Activated CD8-positive, alpha-beta T cell treated with anti-CD3 and anti-CD28 coated beads, Interleukin-2, amount 10 ng/mL, durations not matched to agents 7 days and 5 days (primary cell): ENCODE data around the gene PI4KA. TPM values are rescaled to one million over a fixed set of nuclear protein-coding genes. Genes with fewer than 3 reads are reported as not detected.
"Not testable (repeated sequence)": the region's sequence is repeated elsewhere in the genome, so short reads cannot be mapped to it uniquely, and the experiment has no call there.

Experiments used
- ATAC-seq: fragments of 150-1000 bp; cut with Tn5 transposase; one replicate; pipeline ENCODE4 v1.10.0; 2021; ENCODE audit warnings: moderate library complexity
- CTCF ChIA-PET: fragments of 350-600 bp; sonication (Branson Sonifier 250); formaldehyde crosslinking; loops from one replicate; lab custom pipeline; 2021; ENCODE audit warnings: antibody characterized with exemption; lab: Charles Lee
- POLR2A ChIA-PET: fragments of 350-600 bp; sonication (Branson Sonifier 250); formaldehyde crosslinking; loops from one replicate; lab custom pipeline; 2021; ENCODE audit warnings: antibody characterized with exemption; lab: Charles Lee
- DNase-seq: peaks from one replicate; pipeline ENCODE4 v3.0.0-alpha.2; 2020
- H3K27ac Mint-ChIP-seq: one replicate; pipeline ENCODE4 v1.8.0; 2021; ENCODE audit warnings: mild to moderate bottlenecking, mixed read lengths
- H3K27me3 Mint-ChIP-seq: one replicate; pipeline ENCODE4 v1.8.0; 2021; ENCODE audit warnings: low read depth, mixed read lengths
- H3K36me3 Mint-ChIP-seq: one replicate; pipeline ENCODE4 v1.8.0; 2021; ENCODE audit warnings: low read depth, mixed read lengths
- H3K4me1 Mint-ChIP-seq: one replicate; pipeline ENCODE4 v1.8.0; 2021; ENCODE audit warnings: low read depth, mixed read lengths
- H3K4me3 Mint-ChIP-seq: one replicate; pipeline ENCODE4 v1.8.0; 2021; ENCODE audit warnings: mild to moderate bottlenecking, mixed read lengths
- H3K9me3 Mint-ChIP-seq: one replicate; pipeline ENCODE4 v1.8.0; 2022; ENCODE audit warnings: mixed read lengths; ENCODE audit not compliant: insufficient read depth
- total RNA-seq, 2 experiments: library from RNA; stranded (reverse); gene quantifications; one replicate each; pipeline ENCODE4 v1.2.3, GENCODE V29; 2021

Gene PI4KA
- total RNA-seq, 2 experiments from 2014 or later, result 112 to 120 TPM

GRCh38 chr22:20701680-20702136, 156.9 kb downstream of the PI4KA start:
- not testable (repeated sequence) for DNase-seq, ATAC-seq, H3K36me3 Mint-ChIP-seq, H3K9me3 Mint-ChIP-seq
- Mint-ChIP-seq H3K4me3 (peak overlapping the region; percentile 94), H3K4me1 (peaks cover 23% of the 10 kb centered on the region), H3K27me3 (peaks cover 10% of the 10 kb centered on the region), H3K27ac (peak overlapping the region; percentile 63)
- POLR2A ChIA-PET, result interaction anchor here (0.6 kb wide), 1 partner anchor 92 kb away, joined by 3 read pairs; no protein-coding TSS in a partner anchor
- CTCF ChIA-PET, result interaction anchor here (1.1 kb wide), 1 partner anchor 133 kb away, joined by 3 read pairs; no protein-coding TSS in a partner anchor

GRCh38 chr22:20700347-20700746, 158.3 kb downstream of the PI4KA start:
- POLR2A ChIA-PET, result interaction anchor here (0.6 kb wide), 1 partner anchor 151 kb away, joined by 3 read pairs; no protein-coding TSS in a partner anchor
- CTCF ChIA-PET, result interaction anchor here (0.7 to 1.2 kb wide), 3 partner anchors 41 to 132 kb away, joined by 3 read pairs; no protein-coding TSS in a partner anchor
- peaks cover 23% of the 10 kb centered on the region for H3K4me1 Mint-ChIP-seq

GRCh38 chr22:20699856-20700255, 158.8 kb downstream of the PI4KA start:
- not testable (repeated sequence) for H3K27me3 Mint-ChIP-seq, H3K27ac Mint-ChIP-seq
- CTCF ChIA-PET, result interaction anchor here (1.2 kb wide), 1 partner anchor 42 kb away, joined by 3 read pairs; no protein-coding TSS in a partner anchor

More at GRCh38 chr22:20700347-20700746, 158.3 kb downstream of the PI4KA start:
- ATAC-seq, H3K27me3 Mint-ChIP-seq, H3K36me3 Mint-ChIP-seq, H3K9me3 Mint-ChIP-seq, DNase-seq, H3K27ac Mint-ChIP-seq, H3K4me3 Mint-ChIP-seq: not testable (repeated sequence)

GRCh38 chr22:20697481-20698113, 161.0 kb downstream of the PI4KA start:
- H3K9me3 Mint-ChIP-seq, H3K4me3 Mint-ChIP-seq, H3K36me3 Mint-ChIP-seq, POLR2A ChIA-PET, H3K27me3 Mint-ChIP-seq, CTCF ChIA-PET: not testable (repeated sequence)
- ATAC-seq (peak; percentile 34), DNase-seq (peak; percentile 92)
- peaks cover 18% of the 10 kb centered on the region for H3K4me1 Mint-ChIP-seq
- H3K27ac Mint-ChIP-seq, result peak overlapping the region; percentile 9

More at GRCh38 chr22:20699856-20700255, 158.8 kb downstream of the PI4KA start:
- H3K36me3 Mint-ChIP-seq, H3K4me3 Mint-ChIP-seq, DNase-seq, POLR2A ChIA-PET, ATAC-seq, H3K9me3 Mint-ChIP-seq: not testable (repeated sequence)
- peaks cover 23% of the 10 kb centered on the region for H3K4me1 Mint-ChIP-seq

- DNase-seq, H3K27ac Mint-ChIP-seq, H3K9me3 Mint-ChIP-seq, POLR2A ChIA-PET, H3K36me3 Mint-ChIP-seq, H3K27me3 Mint-ChIP-seq, CTCF ChIA-PET, H3K4me3 Mint-ChIP-seq, ATAC-seq: not testable (repeated sequence)
- H3K4me1 Mint-ChIP-seq, result peaks cover 10% of the 10 kb centered on the region
These were observed 162.6 kb downstream of the PI4KA start for GRCh38 chr22:20696056-20696455.

DNA sequence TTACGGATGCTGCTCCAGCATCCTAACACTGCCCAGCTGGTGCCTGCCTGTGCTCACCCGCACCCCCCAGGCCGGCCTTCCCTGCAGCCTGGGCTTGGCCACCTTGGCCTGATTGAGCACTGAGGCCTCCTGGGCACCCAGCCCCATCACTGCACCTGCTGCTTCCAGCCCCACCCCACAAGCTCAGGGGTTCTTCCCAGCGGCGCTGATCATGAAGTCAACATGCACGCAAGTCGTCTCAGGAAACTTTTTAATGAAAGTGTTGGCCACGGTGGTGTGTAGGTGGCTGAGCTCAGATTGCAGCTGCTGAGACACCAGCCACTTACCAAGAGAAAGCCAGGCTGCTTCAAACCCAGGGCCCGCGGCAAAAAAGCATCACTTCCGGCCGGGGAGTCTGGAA, 163.4 kb downstream of the PI4KA start:
- H3K36me3 Mint-ChIP-seq, H3K27me3 Mint-ChIP-seq, H3K4me3 Mint-ChIP-seq, POLR2A ChIA-PET, ATAC-seq, DNase-seq, CTCF ChIA-PET, H3K4me1 Mint-ChIP-seq, H3K9me3 Mint-ChIP-seq: not testable (repeated sequence)
- H3K27ac Mint-ChIP-seq, result peak overlapping the region; percentile 62

DNA sequence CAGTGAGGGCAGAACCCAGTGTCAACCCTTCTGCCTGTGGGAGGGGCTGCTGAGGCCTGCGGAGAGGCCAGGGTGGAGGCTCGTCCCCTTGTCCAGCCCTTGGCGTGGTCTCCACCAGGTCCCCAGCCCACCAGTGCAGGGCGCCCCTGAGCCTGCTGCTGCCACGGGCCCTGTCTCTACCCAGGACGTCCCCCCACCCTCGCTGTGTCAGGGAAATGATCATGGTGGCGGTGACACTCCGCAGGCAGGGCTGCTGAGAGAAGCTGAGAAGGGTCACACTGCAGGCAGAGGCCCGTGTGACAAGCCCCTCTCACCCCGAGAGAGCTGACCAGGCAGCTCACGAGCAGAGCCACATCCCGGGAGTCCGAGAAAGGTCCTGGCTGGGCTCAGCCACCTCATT, 164.4 kb downstream of the PI4KA start:
- ATAC-seq, H3K27ac Mint-ChIP-seq, H3K4me3 Mint-ChIP-seq, H3K9me3 Mint-ChIP-seq, H3K4me1 Mint-ChIP-seq, DNase-seq, POLR2A ChIA-PET, CTCF ChIA-PET, H3K27me3 Mint-ChIP-seq, H3K36me3 Mint-ChIP-seq: not testable (repeated sequence)

GRCh38 chr22:20692926-20693325, 165.7 kb downstream of the PI4KA start:
- H3K27ac Mint-ChIP-seq, H3K4me1 Mint-ChIP-seq, DNase-seq, H3K9me3 Mint-ChIP-seq, H3K36me3 Mint-ChIP-seq, POLR2A ChIA-PET, ATAC-seq, H3K4me3 Mint-ChIP-seq, CTCF ChIA-PET, H3K27me3 Mint-ChIP-seq: not testable (repeated sequence)

DNA sequence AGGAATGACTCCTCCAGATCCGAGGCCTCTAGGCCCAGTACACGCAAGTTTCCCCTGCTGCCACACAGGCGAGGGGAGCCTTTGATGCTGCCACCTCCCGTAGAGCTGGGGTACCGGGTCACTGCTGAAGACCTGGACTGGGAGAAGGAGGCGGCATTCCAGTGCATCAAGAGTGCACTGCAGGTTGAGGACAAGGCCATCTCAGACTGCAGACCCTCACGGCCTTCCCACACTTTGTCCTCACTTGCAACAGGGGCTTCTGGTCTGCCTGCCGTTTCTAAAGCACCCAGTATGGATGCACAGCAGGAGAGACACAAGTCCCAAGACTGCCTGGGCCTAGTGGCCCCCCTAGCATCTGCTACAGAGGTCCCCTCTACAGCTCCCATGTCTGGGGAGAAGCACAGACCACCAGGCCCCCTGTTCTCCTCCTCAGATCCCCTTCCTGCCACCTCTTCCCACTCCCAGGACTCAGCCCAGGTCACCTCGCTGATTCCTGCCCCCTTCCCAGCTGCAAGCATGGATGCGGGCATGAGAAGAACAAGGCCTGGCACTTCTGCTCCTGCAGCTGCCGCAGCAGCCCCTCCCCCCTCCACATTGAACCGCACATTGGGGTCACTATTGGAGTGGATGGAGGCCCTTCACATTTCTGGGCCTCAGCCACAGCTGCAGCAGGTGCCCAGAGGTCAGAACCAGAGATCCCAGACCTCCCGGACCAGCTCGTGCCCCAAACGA, 167.9 kb downstream of the PI4KA start:
- POLR2A ChIA-PET, H3K4me1 Mint-ChIP-seq, DNase-seq, H3K9me3 Mint-ChIP-seq, H3K27ac Mint-ChIP-seq, H3K36me3 Mint-ChIP-seq, H3K27me3 Mint-ChIP-seq, ATAC-seq, H3K4me3 Mint-ChIP-seq, CTCF ChIA-PET: not testable (repeated sequence)

DNA sequence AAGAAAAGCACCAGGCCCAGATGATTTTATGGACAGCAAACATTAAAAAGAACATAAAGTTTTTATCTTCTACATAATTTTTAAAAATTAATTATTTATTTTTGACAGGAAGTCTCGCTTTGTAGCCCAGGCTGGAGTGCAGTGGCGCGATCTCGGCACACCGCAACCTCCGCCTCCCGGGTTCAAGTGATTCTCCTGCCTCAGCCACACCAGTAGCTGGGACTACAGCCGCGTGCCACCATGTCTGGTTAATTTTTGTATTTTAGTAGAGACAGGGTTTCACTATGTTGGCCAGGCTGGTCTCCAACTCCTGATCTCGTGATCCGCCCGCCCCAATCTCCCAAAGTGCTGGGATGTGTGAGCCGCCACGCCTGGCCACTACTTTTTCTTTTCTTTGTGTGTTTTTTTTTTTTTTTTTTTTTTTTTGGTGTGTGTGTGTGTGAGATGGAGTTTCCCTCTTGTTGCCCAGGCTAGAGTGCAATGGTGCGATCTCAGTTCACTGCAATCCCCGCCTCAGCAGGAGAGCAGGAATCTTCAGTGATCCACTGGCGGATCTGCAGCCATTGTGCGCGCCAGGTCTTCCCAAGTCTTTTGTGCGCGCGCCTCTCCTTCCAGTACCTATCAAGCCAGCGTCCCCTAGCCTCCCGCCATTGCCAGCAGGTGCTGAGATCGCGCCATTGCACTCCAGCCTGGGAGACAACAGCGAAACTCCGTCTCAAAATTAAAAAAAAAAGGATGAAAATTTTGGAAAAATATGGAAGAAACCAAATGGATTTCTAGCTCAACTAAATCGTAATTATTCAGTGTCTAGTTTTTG, 171.0 kb downstream of the PI4KA start:
- H3K27me3 Mint-ChIP-seq, H3K36me3 Mint-ChIP-seq, H3K27ac Mint-ChIP-seq, DNase-seq, CTCF ChIA-PET, H3K4me3 Mint-ChIP-seq, H3K4me1 Mint-ChIP-seq, ATAC-seq, H3K9me3 Mint-ChIP-seq: not testable (repeated sequence)
- POLR2A ChIA-PET, result interaction anchor here (0.7 kb wide), 1 partner anchor 25 kb away, joined by 3 read pairs; no protein-coding TSS in a partner anchor

DNA sequence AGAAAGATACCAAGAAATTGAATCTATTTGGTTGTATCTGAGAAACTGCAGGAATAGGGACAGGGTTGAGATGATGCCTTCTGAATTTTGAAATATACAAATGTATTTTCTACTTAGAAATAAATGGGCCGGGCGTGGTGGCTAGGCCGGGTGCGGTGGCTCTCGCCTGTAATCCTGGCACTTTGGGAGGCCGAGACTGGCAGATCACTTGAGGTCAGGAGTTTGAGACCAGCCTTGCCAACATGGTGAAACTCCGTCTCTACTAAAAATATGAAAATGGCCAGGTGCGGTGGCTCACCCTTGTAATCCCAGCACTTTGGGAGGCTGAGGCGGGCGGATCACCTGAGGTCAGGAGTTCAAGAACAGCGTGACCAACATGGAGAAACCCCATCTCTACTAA, 172.8 kb downstream of the PI4KA start:
- H3K9me3 Mint-ChIP-seq, H3K4me1 Mint-ChIP-seq, H3K4me3 Mint-ChIP-seq, ATAC-seq, CTCF ChIA-PET, DNase-seq, POLR2A ChIA-PET, H3K27ac Mint-ChIP-seq, H3K36me3 Mint-ChIP-seq, H3K27me3 Mint-ChIP-seq: not testable (repeated sequence)
